ENCODE results near the gene ARHGAP26.
"Not testable (repeated sequence)": the region's sequence is repeated elsewhere in the genome, so short reads cannot be mapped to it uniquely, and the experiment has no call there.

ARHGAP26 gene

DNA sequence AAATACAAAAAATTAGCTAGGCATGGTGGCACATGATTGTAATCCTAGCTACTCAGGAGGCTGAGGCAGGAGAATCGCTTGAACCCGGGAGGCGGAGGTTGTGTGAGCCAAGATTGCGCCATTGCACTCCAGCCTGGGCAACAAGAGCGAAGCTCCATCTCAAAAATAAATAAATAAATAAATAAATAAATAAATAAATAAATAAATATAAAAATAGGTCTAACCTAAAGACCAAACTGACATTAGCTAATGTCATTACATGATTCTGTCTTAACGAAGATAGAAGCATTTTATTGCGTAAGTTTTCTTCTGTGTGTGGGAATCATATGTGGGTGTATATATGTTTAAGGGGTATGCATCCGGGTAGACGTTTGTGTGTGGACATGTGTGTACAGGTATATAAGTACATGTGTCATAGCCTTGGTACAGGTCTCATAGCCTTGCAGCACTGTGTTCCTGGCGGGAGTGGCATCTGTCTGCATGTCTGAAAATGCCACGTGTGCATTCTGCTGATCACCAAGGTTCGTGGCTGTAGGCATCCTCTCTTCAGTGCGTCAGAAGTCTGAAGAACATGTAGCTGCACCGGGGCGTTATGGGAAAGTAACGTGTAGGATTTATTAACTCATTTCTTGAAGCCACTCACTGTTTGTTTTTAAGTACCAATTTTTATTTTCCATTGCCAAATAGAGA, 335.2 kb downstream of the ARHGAP26 start:
- DNase-seq: no peak

DNA sequence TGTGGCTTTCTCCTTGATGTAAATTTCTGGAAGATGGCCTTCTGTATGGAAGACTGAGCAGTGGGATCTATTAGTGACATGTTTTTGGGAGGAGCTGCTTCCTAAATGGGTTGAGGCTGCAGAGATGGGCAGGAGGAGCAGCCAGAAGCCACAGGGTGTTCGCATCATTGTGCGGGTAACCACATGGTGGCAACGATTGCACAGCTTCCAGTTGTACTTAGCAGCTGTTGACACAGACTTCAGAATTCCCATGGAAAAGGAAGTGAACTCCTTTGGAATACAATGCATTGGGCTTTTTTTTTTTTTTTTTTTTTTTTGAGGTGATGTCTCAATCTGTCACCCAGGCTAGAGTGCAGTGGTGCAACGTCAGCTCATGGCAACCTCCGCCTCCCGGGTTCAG, 336.0 kb downstream of the ARHGAP26 start:
- peak; percentile 9 for DNase-seq

DNA sequence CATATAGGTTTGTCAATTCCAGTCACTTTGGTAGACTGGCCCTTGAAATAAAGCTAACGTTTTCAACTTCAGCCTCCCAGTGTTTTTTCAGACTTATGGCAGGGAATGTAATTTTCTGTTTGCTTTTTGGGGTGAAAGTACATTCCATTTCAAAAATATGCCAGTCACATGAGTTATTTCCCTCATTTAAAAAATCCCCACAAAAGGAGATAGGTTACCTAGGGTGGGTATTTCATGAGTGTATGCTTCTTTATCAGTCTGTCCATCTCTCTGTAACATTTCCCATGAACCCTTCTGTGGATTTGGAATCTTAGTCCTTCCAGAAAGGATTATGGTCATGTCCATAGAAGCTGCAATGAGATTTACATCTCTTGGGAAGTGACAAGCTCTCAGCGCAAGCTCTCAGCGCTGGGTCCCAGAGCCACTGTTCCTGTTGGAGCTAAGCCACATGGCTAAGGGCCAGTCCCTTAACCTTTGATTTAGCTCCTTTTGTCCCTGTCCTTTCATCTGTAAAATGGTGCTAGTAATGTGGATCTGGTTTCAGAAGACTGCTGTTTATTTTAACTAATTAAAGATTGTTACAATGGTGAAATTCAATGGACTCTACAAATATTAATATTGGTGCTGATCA, 338.4 kb downstream of the ARHGAP26 start:
- DNase-seq: no peak

DNA sequence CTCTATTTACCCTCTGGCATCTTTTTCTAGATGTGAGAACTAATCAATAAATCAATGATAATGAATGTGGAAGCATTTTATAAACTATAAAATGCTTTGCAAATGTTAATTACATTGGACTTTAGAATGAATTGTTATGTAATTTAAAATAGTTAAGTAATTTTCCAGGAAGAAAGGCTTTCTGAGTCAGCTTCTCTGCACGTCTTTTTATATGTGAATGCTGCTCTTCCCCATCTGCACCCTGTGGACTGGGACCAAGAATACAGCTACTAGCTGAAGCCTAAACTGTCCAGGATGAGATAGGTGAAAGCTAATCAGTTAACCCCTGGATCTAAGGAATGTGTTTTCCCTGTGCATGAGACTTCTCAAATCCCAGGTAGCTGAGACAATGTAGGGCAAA, 340.4 kb downstream of the ARHGAP26 start:
- DNase-seq: no peak

DNA sequence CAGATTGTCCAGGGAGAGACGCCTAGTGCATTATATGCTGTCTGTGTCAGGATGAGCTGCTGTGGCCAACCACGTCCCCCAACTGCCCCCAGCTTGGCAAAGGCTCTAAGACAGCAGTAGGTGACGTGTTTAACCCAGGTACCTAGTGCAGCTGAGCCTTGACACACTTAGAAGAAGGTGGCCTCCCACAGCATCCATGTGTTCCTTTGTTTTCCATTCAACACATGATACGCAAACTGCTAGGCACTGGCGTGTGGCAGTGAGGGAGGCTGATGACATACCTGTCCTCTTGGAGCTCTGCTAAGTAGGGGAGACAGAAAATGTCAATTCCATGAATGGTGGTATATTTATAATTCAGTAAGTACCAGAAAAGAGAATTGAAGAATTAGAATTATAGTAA, 341.6 kb downstream of the ARHGAP26 start:
- DNase-seq: no peak

DNA sequence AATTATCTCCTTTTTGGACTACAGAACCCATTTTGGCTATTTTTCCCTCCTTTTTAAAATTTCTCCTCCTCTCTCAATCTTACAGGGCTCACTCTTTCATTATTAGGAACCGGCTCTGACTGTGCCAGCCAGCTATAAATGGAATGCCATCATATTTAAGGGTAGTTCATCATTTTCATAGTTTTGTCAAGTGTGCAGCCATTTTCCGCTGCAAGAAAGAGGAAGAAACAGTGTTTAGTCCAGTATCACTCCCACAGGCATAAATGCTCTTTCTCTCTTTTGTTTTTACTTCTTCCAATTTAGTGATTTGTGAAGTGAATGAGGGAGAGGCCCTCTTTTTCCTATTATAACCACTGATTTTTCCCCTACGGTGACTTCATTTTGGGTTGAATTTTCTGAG, 343.3 kb downstream of the ARHGAP26 start:
- DNase-seq: no peak

DNA sequence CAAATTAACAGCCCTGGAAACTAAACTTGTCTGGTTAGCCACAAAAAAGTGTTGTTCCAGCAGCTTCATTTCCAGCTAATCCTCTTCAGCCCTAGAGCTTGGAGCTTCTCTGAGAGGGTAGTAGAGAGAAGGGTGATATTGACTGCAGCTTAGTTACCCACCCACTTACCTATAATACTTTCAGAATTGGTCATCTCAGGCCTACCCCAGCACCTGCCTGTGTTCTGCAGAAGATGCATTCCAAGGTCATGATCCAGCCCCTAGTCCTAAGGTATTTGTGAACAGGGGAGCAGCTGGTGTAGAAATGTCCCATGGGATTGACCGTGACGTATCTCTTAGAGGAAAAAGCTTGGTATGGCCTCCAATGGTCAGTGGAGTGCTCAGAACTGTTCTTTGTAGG, 344.3 kb downstream of the ARHGAP26 start:
- DNase-seq: no peak

DNA sequence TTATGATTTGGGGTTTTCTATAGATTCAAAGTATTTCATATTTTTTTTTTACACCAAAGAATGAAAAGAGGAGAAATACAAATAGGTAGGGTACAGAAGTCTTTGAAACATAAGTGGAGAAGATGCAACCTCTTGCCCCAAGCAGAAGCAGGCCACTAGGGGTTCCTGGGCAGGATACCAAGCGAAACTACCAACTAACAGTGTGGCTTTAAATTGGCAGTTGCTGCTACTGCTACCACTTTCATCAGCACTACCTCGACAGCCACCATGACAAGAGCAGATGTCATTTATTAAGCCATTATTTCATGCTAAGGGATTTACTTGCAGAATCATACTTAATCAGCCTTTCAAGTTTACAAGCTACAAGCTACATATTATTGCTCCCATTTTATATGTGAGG, 345.2 kb downstream of the ARHGAP26 start:
- DNase-seq: no peak

DNA sequence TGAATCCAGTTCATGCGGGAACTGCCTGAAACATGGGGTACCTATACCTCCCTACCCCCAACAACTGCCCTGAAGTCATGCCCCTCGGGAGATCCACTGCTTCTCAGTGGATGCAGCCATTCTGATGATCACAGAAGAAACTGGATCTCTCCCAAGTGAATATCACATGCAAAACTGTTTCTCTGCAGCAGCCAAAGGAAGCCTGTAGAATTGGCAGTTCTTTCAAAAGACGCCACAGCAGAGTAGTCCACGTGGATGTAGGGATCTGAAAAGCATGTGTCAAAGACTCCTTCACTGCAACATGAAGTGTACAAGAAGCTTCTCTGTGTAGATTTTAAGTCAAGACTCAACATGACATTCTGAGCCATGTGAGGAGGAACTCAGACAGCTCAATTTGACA, 346.6 kb downstream of the ARHGAP26 start:
- no peak for DNase-seq

DNA sequence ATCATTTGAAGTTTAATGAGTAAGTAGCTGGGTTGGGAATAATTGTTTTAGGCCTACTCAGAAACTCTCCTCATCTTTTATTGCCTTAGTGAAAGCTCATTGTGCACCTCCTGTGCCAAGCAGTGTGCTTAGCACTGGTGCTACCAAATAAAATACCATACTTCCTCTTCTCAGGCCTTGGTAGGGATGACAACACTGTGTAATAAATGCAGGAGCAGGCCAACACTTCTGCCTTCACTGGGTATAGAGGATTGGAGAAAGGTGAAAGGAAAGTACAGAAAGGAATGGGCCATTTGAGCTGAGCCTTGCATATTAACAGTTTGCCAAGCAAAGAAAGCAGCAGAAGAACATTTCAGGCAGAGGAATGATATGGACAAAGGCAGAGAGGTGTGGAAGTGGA, 347.6 kb downstream of the ARHGAP26 start:
- no peak for DNase-seq

DNA sequence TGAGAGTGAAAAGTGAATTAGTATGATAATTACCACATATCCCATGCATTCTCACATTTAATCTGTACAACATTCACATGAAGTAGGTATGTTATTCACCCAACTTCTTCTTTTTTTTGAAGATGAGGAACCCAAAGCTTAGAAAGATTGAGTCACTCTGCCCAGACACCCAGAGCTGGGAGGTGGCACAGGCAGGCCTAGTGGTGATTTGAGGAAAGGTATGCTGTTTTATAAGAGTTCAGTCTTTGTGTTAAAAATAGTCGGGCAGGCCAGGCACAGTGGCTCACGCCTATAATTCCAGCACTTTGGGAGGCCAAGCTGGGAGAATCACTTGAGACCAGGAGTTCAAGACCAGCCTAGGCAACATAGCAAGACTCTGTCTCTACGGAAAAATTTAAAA, 348.0 kb downstream of the ARHGAP26 start:
- no peak for DNase-seq

DNA sequence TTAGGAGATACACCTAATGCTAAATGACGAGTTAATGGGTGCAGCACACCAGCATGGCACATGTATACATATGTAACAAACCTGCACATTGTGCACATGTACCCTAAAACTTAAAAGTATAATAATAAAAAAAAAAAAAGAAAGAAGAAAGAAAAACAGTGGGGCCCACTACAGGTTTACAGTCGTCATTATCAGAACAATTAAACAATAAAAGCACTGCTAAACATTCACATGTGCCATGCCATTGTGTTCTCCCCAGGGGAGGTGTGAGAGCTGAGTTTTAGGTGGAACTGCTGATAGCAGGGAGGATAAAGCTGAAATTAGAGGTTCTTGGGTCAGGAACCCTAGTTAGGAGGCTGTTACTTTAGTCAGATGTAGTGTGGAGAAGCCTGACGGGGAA, 348.6 kb downstream of the ARHGAP26 start:
- not testable (repeated sequence) for DNase-seq

DNA sequence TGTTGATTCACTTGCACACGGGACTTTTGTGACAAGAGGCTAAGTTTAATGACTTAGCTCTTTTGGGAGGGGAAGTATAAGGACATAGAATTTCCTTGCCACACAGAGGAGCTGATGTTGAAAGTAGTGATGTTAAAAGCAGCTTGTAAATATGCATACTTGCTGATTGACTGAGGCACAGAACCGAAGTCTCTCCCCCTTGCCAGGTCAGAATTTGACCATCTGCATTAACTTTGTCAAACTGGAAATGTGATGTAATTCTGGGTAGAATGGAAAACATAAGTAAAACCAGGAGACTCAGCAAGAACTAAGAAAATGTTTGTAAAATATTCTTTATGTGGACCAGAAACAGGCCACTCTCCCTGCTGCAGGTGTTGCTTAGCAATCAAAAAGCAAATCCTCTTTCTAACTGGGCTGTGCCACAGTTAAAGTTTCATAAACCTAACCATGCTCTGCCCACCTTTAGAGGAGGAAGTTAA, 349.2 kb downstream of the ARHGAP26 start:
- DNase-seq: no peak

DNA sequence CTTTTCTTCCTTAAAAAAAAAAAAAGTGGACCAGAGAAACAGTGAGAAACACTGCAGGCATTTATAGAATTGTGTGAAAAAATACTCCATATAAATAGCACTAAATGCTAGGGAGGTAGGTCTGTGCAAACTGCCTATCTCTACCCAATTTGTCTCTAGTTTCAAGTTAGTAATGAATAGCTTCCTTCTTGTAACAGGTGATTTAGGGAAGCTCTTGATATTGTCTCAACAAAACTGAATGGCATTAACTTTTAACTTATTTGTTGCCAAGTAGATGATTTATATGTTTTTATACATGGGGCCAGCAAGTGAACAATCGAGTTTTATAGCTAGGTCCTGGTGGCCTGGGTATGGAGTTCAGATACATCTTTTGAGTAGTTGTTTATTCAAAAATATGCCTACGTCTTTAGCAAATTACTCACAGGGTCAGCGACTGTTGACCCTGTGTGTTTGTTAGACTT, 349.7 kb downstream of the ARHGAP26 start:
- no peak for DNase-seq

DNA sequence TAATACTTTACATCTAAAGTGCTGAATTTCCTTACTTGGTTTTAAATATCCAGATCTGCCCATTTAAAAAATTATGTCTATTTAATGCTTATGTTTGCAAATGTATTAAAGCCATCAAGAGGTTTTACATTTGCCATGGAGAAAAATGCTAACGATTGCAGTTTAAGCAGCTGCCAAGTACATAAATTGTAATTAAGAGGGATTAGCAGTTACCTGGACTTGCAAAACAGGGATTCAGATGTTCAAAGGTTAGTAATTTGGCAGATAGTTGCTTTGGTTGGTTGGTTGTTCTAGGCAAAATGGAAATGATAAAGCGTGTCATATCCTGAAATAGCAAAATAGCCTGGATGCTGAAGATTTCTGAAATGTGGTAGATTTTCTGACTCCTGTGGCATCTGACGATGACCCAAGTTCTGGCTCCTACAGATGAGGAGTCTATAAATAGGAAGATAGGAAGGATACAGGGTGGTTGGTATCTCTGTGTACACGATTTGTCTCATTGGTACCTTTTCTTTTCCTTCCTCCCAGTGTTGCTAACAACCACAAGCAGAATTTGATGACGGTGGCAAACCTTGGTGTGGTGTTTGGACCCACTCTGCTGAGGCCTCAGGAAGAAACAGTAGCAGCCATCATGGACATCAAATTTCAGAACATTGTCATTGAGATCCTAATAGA, 350.4 kb downstream of the ARHGAP26 start:
- no peak for DNase-seq

DNA sequence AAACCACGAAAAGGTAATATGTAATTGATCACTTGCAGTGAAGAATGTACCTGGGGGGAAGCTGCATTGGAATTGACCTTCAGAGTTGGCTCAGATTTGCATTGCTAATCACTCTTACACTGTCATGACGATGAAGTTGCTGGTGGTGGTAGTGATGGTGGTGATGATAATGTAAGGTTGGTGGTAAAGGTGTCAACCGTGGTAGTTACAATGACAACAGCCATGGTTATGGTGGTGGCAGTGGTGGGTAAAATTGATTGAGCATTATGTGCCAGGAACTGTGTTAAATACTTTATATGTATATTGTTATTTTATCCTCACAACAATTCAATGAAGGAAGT, 350.9 kb downstream of the ARHGAP26 start:
- DNase-seq: no peak

DNA sequence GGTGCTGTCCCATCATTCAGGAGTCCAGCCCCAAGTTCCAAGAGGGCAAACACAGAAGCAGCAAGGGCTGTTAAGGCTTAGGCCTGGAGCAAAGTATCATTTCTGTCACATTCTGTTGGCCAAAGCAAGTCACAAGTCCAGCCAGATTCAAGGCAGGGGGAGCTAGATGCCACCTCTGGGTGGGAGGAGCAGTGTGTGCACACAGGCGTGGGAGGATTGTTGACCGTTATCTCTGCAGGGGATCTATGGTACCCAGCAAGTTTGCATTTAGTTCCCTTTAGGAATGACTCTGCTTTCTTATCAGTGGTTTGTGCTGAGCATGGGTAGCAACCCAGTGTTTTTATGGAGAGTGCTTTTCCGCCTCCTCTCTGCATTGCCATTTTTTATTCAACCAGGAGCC, 354.4 kb downstream of the ARHGAP26 start:
- peak; percentile 57 for DNase-seq

DNA sequence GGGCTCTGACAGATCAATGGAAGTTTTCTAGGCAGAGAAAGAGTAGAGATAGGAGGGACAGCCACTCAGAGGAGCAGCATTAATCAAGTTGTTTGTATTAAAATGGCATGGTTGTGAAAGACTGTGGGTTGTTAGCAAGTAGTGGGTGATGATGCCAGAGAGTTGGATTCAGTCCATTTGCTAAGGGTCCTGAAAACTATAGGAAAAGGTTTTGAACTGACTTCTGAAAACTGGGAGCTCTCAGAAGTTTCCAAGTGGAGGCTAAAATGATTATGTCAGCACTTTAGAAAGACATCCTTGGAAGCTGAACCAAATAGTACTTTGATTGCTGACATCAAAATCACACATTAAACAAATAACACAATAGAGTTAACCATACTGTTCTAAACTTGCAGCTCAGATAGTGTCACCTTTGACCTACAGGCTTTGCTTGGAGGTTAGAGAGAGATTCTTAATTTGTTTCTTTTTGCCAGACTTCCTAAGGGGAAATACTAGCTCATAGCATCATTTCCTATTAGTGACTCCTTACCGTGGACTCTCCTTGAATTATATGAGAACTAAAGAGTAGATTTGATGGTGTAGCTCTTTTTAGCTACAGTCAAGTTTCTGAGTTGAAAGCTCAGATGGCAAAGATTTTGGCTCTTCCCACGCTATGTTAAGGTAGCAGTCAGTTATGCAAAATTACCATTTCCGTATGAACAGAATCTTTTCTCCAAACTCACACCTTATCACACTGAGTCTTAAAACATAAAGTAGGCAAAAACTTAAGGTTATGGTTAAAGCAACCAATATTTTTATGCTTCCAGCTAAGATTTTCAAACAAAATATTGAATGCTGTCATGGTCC, 356.2 kb downstream of the ARHGAP26 start:
- DNase-seq: no peak

DNA sequence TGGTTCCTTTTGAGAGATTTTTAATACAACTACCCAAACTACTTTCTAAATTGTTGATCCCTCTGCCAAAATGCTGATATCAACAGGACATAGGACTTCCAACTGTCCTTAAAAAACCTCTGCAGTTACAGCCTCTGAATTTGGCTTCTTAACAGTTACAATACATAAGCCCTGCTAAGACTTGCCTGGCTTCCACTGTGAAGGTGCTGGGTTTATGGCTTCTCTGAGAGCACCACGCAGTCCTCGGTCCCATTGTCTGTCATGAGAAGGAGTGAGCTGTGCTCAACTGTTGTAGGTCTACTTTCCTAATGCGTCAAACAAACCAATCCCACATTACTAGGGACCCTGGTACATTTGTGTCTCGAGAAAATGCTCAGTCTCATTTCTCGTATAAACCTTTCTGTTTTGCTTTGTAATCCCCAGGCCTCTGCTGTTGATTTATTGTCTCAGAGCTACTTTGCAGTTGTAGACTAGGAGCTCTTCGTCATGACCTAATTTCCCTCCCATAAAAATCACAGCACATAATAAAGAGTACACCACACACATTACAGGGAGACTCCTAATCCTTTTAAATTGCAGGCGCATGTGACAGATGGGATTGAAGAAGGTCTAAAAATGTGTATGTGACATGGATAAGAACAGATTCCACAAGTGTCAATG, 358.4 kb downstream of the ARHGAP26 start:
- no peak for DNase-seq

DNA sequence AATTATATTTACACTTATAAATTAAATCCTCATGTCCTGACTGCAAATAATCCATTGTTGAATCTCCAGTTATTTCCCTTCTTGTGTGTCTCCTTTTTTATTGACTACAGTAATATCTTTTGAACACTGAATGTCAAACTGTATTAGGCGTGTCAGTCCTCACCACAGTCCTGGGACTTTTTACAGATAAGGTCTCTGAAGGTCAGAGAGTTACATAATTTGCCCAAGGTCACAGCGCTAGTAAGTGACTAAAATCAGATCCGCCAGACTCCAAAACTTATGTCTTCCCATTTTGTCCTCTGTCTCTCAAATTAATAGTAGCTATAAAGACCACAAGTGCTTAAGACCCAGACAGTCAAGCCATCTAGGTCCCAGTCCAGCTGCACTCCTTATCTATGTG, 359.0 kb downstream of the ARHGAP26 start:
- no peak for DNase-seq

DNA sequence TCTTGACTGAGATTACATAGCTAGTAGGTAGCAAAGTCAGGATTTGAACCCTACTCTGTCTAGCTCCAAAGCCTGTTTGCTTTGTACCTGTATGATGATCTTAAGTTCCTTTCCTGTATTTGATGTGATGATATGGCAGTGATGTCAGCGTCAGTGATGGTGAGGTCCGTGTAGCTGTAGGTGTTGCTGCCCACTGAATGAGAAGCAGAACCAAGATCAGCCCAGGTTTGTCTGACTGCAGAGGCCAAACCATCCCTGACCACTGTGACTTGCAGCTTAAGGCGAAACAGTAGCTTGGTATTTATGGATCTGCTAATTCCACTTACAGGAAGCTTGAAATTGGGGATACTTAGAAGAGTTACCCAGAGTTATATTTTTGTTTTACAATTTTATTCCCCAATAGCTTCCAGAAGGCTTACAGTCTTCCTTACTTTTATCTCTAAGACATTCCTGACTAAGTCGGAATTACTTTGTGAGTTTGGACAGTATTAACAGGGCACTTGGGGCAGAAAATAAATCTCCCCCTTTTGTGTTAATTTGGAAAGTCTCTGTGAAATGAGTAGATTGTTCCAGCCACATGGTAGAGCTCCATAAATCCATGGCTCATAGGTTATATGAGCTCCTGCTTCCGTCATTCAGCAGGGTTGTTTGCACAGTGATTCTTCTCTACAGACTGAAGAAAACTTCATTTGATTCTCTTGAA, 359.9 kb downstream of the ARHGAP26 start:
- no peak for DNase-seq

Measured in hematopoietic multipotent progenitor cell treated with erythropoietin and hydrocortisone succinate and interleukin-3 and kit ligand, for 8 days (in vitro differentiated cells).